Mucosa of gallbladder (tissue), 1 donor: ENCODE data around the gene WDR59. TPM values are rescaled to one million over a fixed set of nuclear protein-coding genes. Genes with fewer than 3 reads are reported as not detected.
"Not testable (repeated sequence)": the region's sequence is repeated elsewhere in the genome, so short reads cannot be mapped to it uniquely, and the experiment has no call there.

ENCODE experiments used
- DNase-seq: peaks from one replicate; pipeline ENCODE4 v3.0.0-alpha.2; 2020; ENCODE audit warnings: low spot score
- total RNA-seq: library from RNA; stranded (reverse); gene quantifications from one replicate; pipeline ENCODE4 v1.2.1, GENCODE V29; 2021
- donor health status: DM: no; HTN: no; CAD: no.

The WDR59 gene, protein sequence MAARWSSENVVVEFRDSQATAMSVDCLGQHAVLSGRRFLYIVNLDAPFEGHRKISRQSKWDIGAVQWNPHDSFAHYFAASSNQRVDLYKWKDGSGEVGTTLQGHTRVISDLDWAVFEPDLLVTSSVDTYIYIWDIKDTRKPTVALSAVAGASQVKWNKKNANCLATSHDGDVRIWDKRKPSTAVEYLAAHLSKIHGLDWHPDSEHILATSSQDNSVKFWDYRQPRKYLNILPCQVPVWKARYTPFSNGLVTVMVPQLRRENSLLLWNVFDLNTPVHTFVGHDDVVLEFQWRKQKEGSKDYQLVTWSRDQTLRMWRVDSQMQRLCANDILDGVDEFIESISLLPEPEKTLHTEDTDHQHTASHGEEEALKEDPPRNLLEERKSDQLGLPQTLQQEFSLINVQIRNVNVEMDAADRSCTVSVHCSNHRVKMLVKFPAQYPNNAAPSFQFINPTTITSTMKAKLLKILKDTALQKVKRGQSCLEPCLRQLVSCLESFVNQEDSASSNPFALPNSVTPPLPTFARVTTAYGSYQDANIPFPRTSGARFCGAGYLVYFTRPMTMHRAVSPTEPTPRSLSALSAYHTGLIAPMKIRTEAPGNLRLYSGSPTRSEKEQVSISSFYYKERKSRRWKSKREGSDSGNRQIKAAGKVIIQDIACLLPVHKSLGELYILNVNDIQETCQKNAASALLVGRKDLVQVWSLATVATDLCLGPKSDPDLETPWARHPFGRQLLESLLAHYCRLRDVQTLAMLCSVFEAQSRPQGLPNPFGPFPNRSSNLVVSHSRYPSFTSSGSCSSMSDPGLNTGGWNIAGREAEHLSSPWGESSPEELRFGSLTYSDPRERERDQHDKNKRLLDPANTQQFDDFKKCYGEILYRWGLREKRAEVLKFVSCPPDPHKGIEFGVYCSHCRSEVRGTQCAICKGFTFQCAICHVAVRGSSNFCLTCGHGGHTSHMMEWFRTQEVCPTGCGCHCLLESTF
- total RNA-seq = 72.5 TPM

DNA sequence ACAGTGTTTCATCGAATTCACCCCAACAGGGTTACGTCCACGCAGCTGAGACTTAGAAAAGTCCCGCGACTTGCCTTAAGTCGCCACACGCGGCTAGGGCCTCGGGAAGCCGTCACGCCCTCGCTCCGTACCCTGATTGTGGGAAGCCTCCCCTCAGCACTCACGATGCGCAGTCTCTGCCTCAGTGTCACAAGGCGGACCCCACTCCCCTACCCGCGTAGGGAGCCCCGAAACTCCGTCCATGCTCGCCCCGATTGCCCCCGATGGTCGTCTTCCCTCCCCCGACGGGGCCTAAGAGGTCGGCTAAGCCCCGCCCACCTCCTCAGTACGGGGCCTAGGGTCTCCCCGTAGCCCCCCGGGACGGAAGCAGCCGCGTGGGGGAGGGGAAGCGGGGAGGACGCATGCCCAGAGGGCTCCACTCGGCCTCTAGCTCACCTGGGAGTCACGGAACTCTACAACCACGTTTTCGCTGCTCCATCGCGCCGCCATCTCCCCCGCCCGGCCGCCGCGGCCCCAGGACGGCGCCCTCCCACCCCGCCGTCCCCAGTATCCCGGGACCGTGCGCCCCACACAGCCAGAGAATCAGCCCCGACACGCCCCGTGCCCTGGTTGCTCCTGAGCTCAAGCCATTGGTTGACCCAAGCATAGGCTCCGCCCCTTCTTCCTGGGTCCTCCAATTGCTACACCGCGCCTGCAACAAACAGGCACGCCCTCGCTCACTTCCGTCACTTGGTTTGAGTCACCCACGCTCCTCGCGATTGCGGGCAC lies at the start of gene WDR59:
TSS of gene WDR59 (minus strand) at position 595 of the 768 bp plus-strand sequence. CDS start at position 489, 106 bp downstream.
- DNase-seq = peak; percentile 99

DNA sequence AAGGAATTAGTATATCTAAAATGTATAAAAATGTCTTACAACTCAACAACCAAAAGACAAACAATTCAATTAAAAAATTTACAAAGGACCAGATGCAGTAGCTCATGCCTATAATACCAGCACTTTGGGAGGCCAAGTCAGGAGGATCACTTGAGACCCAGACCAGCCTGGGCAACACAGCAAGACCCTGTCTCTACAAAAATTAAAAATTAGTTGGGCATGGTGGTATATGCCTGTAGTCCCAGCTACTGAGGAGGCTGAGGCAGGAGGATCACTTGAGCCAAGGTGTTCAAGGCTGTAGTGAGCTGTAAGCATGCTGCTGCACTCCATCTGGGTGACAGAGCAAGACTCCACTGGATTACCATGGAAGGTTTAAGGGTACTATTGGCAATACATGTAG lies 47.7 kb upstream of the WDR59 start:
- no peak for DNase-seq

DNA sequence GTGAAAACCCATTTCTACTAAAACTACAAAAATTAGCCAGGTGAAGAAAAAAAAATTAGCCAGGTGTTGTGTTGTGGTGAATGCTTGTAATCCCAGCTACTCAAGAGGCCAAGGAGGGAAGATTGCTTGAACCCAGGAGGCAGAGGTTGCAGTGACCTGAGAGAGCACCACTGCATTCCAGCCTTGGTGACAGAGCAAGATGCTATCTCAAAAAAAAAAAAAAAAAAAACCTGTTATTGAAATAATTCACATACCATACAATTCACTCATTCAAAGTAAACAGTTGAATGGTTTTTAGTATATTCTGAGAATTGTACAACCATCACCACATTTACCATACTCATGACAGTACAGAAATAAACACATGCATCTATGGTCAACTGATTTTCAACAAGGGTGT lies 44.9 kb upstream of the WDR59 start:
- no peak for DNase-seq

DNA sequence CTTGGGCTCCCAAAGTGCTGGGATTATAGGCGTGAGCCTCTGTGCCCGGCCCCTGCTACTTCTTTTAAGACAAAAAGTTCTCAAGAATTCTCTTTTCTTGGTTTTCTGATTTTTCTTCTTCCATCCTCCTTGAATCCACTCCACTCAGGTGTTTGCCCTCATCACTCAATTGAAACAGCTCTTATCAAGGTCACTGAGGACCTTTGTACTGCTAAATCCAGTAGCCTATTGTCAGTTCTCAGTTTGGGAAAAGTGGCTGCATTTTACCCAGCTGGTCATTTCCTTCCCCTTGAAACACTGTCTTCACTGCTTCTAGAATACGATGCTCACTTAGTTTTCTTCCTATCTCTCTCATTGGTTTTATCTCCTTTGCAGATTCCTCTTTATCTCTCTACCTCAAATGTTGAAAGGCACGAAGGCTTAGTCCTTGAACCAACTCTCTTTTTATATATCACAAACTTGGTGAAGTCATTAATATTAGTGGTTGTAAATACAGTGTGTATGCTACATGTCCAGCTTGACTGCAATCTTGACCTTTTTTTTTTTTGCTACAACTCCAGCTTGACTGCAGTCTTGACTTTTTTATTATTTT lies 43.7 kb upstream of the WDR59 start:
- DNase-seq = no peak

DNA sequence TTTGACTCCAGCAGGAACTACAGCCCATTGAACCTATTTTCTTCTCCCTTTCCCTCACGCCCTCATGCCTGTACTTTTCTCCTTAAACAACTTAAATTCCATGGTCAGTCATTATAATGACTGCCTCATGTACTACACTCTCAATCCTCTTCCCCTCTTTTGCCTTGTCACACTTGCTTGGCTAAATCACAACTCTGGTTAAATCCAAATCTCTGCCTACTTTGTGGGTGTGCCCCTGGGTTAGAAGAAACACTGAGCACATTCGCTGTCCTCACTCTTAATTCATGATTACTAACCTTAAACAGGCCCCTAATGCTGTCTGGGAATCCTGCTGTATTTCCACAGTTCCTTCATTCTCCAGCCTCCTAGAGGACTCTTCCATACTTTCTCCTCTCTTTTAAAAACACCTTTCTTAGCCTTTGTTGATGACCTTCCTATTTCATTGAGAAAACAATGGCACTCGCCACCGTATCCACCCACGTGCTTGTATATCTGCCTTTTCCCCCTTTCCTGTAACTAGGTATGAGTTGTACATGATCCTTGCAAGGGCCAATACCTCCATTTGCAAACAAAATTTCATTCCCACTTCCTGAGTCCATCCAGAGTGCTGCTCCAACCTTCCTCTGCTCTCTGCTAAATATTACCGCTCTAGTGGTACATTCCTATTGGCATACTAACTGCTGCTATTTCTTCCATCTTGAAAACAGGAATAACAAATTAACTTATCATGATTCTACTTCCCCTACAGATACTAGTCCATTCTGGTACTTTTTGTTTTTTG lies 42.8 kb upstream of the WDR59 start:
- no peak for DNase-seq

DNA sequence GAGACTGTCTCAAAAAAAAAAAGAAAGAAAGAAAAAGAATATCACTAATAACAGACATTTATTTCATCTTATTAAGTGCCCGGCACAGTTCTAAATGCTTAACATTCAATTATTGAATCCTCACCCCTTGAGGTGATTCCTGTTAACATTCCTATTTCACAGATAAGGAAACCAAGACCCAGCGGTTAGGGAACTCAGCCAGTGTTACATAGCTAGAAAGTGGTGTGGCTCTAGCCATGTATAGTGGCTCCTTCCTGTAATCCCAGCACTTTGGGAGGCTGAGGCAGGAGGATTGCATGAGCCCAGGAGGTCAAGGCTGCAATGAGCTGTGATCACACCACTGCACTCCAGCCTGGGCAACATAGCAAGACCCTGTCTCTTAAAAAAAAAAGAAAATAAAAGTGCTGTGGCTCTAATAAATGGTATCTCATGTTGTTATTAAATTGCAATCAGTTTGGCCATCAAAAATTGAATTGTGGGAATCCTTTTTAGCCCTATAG lies 42.0 kb upstream of the WDR59 start:
- DNase-seq = no peak

DNA sequence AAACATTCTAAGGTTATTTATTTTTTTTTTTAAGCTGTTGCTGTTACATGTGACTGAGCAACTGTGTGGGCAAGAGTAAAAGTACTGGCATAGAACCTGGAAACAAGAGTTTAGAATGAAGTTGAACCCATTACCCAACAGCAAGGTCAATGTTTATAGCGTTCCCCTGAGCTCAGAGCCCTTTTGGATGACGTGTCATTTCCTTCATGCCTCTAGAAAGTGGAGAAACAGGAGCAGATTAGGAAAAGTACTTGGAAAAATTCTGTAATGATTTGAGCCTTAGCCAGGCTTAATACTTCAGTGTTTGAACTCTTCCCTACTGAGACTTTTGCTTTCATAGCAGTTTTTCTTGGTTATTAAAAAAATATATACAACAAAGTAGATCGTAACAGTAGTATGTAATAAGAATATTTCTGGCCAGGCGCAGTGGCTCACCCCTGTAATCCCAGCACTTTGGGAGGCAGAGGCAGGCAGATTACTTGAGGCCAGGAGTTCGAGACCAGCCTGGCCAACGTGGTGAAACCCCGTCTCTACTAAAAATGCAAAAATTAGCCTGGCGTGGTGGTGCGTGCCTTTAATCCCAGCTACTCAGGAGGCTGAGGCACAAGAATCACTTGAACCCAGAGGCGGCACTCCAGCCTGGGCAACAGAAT lies 41.4 kb upstream of the WDR59 start:
- DNase-seq = peak; percentile 33

DNA sequence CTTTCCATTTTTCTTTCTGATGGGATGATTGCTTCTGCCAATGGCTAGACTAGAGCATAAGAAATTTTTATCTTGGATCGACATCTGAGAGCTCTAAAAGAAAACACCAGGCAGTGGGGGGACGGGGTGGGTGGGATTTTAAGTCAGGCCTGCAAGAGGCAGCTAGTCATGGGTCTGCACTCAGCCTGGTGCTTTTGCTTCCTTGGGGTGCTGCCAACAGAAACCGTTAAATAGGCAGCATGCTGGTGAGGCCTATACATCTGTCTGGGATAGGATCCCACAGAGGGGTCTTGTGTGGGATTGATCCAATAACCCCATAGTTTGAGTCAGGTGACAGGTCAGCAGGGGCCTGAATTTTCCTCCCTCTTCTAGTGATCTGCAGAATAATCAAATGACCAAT lies 40.8 kb upstream of the WDR59 start:
- DNase-seq = no peak

DNA sequence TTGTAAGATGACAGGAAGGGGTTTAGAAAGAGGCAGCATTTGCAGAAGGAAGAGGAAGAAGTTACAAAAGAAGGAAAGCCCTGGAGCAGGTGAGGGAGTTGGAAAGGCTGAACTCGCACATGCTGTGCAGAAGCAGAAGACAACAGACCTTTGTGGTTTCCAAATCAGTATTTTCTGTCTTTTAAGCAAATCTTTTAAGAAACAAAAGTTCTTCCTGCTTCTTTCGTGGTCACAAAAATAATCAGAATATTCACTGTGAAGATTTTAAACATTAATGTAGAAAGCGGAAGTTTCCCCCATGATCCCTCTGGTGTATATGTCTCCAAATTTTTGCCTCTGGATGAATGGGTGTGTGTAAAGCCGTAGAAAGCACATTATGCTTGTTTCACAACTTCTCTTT lies 39.7 kb upstream of the WDR59 start:
- no peak for DNase-seq

DNA sequence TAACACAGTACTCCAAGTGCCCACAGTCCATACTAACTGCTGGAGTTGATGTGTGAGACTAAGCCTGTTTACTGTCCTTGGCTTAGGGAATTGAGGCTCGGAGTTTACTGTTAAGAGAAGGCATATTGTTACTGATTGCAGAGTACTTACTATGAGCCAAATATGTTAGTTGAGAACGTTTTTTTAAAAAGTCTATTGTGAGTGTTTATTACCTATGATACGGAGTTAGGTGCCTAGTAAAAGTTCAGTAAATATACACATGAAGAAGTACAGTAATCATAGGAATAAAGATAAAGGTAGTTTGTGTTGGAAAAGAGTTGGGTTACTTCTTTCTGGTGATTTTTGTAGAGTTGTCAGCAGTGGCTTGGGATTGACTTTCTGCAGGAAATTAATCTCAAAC lies 39.3 kb upstream of the WDR59 start:
- no peak for DNase-seq

DNA sequence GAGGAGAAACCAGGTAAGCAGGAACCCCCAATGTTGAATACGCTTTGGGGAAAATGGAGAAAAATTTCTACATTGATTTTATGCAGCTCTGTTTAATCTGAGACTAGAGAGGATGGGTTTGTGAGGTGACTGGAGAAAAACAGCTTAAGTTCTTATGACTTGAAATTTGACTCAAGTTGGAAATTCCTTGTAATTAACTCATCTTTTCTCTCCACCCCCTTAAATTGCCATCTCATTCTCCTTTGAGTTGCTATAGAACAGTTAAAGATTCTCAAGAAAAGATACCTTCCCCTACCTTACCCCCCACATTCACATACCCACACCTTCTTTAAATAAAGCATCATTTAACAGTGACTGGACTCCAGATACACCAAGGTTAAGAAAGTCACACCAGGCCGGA lies 38.1 kb upstream of the WDR59 start:
- DNase-seq = no peak

DNA sequence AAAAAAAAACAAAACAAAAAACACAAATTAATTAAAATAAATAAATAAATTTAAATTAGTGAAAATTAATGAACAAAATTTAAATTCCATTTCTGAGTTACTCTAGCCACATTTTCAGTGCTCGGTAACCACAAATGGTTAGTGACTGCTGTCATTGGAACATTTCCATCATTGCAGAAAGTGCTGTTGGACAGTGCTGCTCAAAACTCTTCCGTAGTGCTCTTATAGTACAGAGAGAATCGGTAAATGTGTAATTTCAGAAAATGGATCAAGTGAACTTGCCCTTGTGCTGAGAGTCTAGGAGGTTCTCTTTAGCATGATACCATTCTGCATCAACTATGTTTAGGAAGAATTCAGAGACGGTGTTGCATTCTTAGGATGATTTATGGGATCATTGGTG lies 37.6 kb upstream of the WDR59 start:
- DNase-seq = no peak

DNA sequence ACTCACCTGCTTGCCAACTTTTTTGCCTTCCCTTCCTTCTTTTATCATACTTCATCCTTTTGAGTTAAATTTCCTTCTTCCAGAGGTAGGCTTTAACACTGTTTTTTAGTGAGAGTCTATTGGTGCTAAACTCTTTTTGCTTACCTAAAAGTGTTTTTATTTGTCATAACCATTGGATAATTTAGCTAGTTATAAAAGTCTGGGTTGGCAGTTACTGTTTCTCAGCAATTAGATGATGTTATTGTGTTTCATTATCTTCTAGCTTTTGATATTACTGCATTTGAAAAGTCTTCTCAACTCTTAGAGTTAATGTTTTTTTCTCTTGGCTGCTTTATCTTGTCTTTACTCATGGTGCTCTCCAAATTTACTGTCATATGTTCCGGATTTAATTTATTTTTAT lies 36.5 kb upstream of the WDR59 start:
- DNase-seq = no peak

DNA sequence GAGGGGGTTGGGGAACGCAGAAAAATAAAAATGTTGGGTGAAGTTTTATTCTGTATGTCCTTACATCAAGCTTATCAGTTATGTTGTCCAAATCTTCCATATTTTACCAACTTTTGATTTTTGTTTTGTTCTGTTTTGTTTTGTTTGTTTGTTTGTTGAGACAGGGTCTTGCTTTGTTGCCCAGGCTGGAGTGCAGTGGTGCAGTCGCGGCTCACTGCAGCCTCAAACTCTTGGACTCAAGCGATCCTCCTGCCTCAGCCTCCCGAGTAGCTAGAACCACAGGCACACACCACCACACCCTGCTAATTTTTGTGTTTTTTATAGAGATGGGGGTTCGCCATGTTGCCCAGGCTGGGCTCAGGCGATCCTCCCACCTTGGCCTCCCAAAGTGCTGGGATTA lies 34.7 kb upstream of the WDR59 start:
- DNase-seq = no peak

DNA sequence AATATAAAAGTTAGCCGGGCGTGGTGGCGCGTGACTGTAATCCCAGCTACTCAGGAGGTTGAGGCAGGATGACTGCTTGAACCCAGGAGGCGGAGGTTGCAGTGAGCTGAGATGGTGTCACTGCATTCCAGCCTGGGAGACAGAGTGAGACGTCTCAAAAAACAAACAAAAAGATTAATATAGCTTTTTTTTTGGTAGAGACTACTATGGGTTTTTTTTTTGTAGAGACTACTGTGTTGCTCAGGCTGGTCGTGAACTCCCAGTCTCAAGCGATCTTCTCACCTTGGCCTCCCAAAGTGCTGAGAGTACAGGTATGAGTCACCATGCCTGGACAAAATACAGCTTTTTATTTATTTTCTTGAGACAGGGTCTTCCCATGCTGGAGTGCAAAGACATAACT lies 34.1 kb upstream of the WDR59 start:
- DNase-seq = no peak

DNA sequence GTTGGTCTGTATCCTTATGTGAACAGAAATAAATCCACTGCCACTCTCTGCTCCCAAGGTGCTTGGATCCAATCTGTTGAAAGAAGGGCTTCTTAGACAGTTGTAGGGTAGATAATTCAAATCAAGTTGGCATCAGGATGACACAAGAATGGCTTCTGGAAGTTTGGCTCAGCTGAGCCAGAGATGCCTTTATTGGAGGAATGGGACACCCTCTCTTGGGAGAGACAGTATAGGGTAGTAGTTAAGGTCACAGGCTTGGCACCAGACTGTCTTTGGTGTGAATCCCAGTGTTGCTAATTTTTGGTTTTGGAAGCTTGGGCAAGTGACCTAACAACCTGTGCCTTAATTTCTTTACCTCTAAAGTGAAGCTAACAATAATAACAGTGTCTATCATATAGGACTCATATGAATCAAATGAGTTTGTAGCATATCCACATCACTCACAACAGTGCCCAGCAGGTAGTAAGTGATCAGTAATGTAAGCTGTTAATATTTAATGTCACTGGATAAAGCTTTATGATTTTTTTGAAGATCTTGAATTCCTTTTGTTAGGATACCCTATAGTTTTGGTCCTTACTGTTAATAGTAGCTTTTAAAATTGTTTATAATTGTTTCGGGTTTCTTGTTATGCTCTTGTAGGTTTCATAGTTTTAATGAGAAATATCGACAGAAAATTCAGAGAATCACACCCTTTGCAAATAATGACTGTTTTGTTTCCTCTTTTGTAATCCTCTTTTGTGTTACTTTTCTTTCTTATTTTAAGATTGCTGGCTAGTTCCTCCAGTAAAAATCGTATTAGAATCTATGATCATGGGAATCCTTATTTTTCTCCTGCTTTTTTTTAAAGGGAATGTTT lies 33.0 kb upstream of the WDR59 start:
- no peak for DNase-seq

DNA sequence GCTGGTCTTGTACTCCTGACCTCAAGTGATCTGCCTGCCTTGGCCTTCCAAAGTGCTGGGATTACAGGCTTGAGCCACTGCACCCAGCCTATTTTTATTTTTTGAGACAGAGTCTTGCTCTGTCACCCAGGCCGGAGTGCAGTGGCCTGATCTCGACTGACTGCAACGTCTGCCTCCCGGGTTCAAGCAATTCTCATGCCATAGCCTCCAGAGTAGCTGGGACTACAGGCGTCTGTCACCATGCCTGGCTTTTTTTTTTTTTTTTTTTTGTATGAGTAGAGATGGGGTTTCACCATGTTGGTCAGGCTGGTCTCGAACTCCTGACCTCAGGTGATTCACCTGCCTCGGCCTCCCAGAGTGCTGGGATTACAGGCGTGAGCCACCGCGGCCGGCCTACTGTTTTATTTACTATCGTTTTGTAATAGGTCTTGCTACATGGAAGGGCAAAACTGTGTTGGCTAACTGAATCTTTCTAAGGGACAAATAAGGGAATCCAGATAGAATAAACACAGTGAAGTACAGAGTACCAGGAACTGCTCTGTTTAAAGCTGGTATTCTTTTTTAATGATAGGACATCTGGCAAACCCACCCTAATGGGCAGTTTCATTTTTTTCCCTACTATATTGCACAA lies 31.6 kb upstream of the WDR59 start:
- DNase-seq = not testable (repeated sequence)

DNA sequence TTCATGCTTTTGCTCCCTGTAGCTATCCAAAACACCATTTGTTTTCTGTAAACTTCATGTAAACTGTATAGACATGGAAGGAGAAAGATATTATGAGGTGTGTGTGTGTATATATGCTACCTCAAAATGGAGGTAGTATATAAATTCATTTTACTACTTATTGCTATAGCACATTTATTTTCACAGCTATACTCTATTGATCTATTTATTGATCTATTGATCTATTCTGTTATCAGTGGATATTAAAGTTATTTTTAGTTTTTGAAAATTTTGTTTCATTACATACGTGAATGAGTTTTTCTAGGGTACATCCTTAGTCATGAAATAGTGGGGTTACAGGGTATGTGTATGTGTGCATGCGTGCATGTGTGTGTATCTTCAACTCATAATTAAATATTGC lies 29.4 kb upstream of the WDR59 start:
- DNase-seq = no peak

DNA sequence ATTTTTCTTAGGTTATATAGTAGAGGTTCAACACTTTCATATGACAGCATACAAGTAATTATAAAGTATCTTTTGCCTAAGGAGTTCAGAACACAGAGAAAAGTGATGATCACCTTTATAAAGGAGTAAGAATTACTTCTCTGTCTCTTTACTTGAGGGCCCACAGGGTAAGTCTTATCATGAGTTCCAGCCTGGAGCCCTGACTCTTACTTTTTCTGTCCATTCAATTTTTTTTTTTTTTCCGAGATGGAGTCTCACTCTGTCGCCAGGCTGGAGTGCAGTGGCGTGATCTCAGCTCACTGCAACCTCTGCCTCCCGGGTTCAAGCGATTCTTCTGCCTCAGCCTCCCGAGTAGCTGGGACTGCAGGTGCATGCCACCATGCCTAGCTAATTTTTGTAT lies 28.2 kb upstream of the WDR59 start:
- not testable (repeated sequence) for DNase-seq
